ENCODE results near the gene CAMK2D. TPM values are rescaled to one million over a fixed set of nuclear protein-coding genes. Genes with fewer than 3 reads are reported as not detected.

Gene CAMK2D
- total RNA-seq, 1 experiment from 2014 or later = 35.8 TPM

DNA sequence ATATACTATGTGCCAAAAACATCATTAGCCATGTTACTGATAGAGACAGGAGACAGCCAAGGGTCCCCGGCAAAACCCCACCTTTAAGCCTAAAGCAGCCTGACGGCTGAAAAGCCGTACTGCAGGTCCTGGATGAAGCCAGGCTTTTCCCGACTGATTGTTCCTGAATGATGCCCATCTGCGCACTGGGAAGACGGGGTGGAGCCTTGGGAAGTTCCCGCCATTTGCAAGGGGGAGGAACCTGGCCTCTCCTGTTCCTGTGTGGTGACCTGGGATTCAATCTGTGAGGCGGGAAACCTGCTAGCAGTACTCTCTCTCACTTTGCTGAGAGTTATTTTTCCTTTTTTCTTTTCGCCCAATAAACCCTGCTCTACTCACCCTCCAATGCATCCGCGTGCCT, 15.1 kb upstream of the CAMK2D start:
- DNase-seq (ENCODE audit: low spot score) = no peak
- Histone ChIP-seq H3K27me3 (replicated peaks; ENCODE audit: insufficient read depth, low read depth, low read length, poor library complexity) (no peaks in the 10 kb centered on the region), H3K36me3 (ENCODE audit: insufficient read depth, low read length, poor library complexity, severe bottlenecking) (no peaks in the 10 kb centered on the region), H3K4me3 (ENCODE audit: low read depth, low read length, poor library complexity, severe bottlenecking) (no peak overlapping the region), H3K27ac (ENCODE audit: low read depth, low read length, poor library complexity, severe bottlenecking) (no peak overlapping the region), H3K4me1 (ENCODE audit: insufficient read depth, low read length, poor library complexity, severe bottlenecking) (no peaks in the 10 kb centered on the region), H3K9me3 (ENCODE audit: low read depth, low read length, poor library complexity, severe bottlenecking) (no peaks in the 10 kb centered on the region)
- ChIA-PET CTCF (no interaction called here), POLR2A (ENCODE audit: low non-redundant PET) (no interaction called here)
- intact Hi-C loops (cut with micrococcal nuclease; ENCODE audit: unreplicated experiment) = loop anchor here (5.0 kb wide), 1 partner anchor 606 kb away; no protein-coding TSS in a partner anchor
- TF ChIP-seq, protein P1, sequence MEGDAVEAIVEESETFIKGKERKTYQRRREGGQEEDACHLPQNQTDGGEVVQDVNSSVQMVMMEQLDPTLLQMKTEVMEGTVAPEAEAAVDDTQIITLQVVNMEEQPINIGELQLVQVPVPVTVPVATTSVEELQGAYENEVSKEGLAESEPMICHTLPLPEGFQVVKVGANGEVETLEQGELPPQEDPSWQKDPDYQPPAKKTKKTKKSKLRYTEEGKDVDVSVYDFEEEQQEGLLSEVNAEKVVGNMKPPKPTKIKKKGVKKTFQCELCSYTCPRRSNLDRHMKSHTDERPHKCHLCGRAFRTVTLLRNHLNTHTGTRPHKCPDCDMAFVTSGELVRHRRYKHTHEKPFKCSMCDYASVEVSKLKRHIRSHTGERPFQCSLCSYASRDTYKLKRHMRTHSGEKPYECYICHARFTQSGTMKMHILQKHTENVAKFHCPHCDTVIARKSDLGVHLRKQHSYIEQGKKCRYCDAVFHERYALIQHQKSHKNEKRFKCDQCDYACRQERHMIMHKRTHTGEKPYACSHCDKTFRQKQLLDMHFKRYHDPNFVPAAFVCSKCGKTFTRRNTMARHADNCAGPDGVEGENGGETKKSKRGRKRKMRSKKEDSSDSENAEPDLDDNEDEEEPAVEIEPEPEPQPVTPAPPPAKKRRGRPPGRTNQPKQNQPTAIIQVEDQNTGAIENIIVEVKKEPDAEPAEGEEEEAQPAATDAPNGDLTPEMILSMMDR (conservative IDR thresholded peaks at IDR 0.05; ENCODE audit: low read depth, low read length) = no peak
- no peak for TF ChIP-seq EZH2 (IDR thresholded peaks at IDR 0.05; ENCODE audit: borderline replicate concordance, low read depth, low read length, poor library complexity, severe bottlenecking)
- no TSS peak for BruUV-seq (replicated peaks)

DNA sequence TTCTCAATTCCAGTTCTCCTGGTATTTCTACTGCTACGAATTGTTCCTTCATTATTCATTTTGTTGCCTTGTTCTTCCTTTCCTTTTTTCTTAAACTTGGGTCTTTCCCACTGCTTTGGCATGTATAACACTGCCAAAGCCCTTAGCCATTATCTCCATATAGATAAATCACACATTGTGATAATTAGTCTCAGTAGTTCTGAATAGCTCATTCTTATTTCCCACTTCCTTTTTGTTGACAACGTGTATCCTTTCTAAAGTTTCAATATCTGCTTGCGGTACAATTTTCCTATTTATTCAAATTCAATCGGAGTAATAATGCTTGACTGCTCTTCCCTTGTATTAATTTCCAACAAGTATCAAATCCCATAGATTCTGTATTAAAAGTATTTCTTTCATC, 14.5 kb upstream of the CAMK2D start:
- Histone ChIP-seq H3K9me3 (ENCODE audit: low read depth, low read length, poor library complexity, severe bottlenecking) (no peaks in the 10 kb centered on the region), H3K36me3 (ENCODE audit: insufficient read depth, low read length, poor library complexity, severe bottlenecking) (no peaks in the 10 kb centered on the region), H3K4me3 (ENCODE audit: low read depth, low read length, poor library complexity, severe bottlenecking) (no peak overlapping the region), H3K4me1 (ENCODE audit: insufficient read depth, low read length, poor library complexity, severe bottlenecking) (no peaks in the 10 kb centered on the region), H3K27ac (ENCODE audit: low read depth, low read length, poor library complexity, severe bottlenecking) (no peak overlapping the region), H3K27me3 (replicated peaks; ENCODE audit: insufficient read depth, low read depth, low read length, poor library complexity) (no peaks in the 10 kb centered on the region)
- POLR2A ChIA-PET (ENCODE audit: low non-redundant PET) = interaction anchor here (0.6 kb wide), 1 partner anchor 70 kb away, joined by 3 read pairs; no protein-coding TSS in a partner anchor
- DNase-seq (ENCODE audit: low spot score) = no peak
- CTCF ChIA-PET = no interaction called here
- TF ChIP-seq EZH2 (IDR thresholded peaks at IDR 0.05; ENCODE audit: borderline replicate concordance, low read depth, low read length, poor library complexity, severe bottlenecking) = no peak
- TF ChIP-seq, protein P1 (conservative IDR thresholded peaks at IDR 0.05; ENCODE audit: low read depth, low read length) = no peak
- intact Hi-C loops (cut with micrococcal nuclease; ENCODE audit: unreplicated experiment) = loop anchor here (5.0 kb wide), 1 partner anchor 606 kb away; no protein-coding TSS in a partner anchor
- no TSS peak for BruUV-seq (replicated peaks)

DNA sequence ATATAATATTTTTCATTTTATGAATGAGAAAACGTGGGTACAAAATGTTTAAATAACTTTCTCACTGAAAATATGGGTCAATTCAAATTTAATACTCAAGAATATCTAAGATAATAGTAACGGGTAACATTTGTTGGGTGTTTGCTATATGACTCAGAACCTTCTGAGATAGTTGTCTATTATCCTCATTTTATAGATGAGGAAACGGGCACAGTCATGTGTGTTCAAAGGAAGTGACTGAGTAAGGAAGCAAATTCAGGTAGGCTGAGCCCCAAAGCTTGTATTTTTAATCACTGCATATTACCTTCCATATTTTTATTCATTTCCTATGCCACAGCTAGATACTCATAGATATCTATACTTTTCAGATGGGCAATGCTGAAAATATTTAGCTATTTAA, 12.2 kb upstream of the CAMK2D start:
- Histone ChIP-seq H3K4me1 (ENCODE audit: insufficient read depth, low read length, poor library complexity, severe bottlenecking) (no peaks in the 10 kb centered on the region), H3K36me3 (ENCODE audit: insufficient read depth, low read length, poor library complexity, severe bottlenecking) (no peaks in the 10 kb centered on the region), H3K27me3 (replicated peaks; ENCODE audit: insufficient read depth, low read depth, low read length, poor library complexity) (no peaks in the 10 kb centered on the region), H3K27ac (ENCODE audit: low read depth, low read length, poor library complexity, severe bottlenecking) (no peak overlapping the region), H3K4me3 (ENCODE audit: low read depth, low read length, poor library complexity, severe bottlenecking) (no peak overlapping the region), H3K9me3 (ENCODE audit: low read depth, low read length, poor library complexity, severe bottlenecking) (no peaks in the 10 kb centered on the region)
- TF ChIP-seq, protein P1 (conservative IDR thresholded peaks at IDR 0.05; ENCODE audit: low read depth, low read length) = no peak
- no peak for TF ChIP-seq EZH2 (IDR thresholded peaks at IDR 0.05; ENCODE audit: borderline replicate concordance, low read depth, low read length, poor library complexity, severe bottlenecking)
- POLR2A ChIA-PET (ENCODE audit: low non-redundant PET) = interaction anchor here (0.7 kb wide), 1 partner anchor 64 kb away, joined by 5 read pairs; no protein-coding TSS in a partner anchor
- BruUV-seq (replicated peaks) = no TSS peak
- intact Hi-C loops (cut with micrococcal nuclease; ENCODE audit: unreplicated experiment) = no loop called here
- CTCF ChIA-PET = no interaction called here
- DNase-seq (ENCODE audit: low spot score) = no peak
